NCI-H82 treated with DMSO at 0.1 percent for 48 hours (cell line): ENCODE results near the gene ATG4C.
"Not testable (repeated sequence)": the region's sequence is repeated elsewhere in the genome, so short reads cannot be mapped to it uniquely, and the experiment has no call there.

Source experiments
- DNase-seq: peaks from one replicate; lab custom pipeline; 2025; ENCODE audit not compliant: unreplicated experiment; lab: John Stamatoyannopoulos, UW

The ATG4C gene

GRCh38 chr1:62783736-62784508, at the start of gene ATG4C:
Gene ATG4C (plus strand): TSS chr1:62784132. CDS start chr1:62803787, 19,655 bp downstream.
- peak; percentile 95 for DNase-seq

- DNase-seq = no peak
These were observed 48.3 kb upstream of the ATG4C start for GRCh38 chr1:62735491-62736171.

- DNase-seq = not testable (repeated sequence)
These were observed 43.2 kb upstream of the ATG4C start for GRCh38 chr1:62740701-62741100.

GRCh38 chr1:62744611-62745577, 39.0 kb upstream of the ATG4C start:
- DNase-seq = no peak

GRCh38 chr1:62746086-62746808, 37.7 kb upstream of the ATG4C start:
- DNase-seq = no peak

- DNase-seq = no peak
These were observed 37.2 kb upstream of the ATG4C start for GRCh38 chr1:62746809-62747138.

- no peak for DNase-seq
These were observed 30.6 kb upstream of the ATG4C start for GRCh38 chr1:62753031-62753965.

- DNase-seq = not testable (repeated sequence)
These were observed 29.0 kb upstream of the ATG4C start for GRCh38 chr1:62754938-62755337.

- DNase-seq = not testable (repeated sequence)
These were observed 27.6 kb upstream of the ATG4C start for GRCh38 chr1:62756255-62756884.

GRCh38 chr1:62759232-62759875, 24.6 kb upstream of the ATG4C start:
- not testable (repeated sequence) for DNase-seq

- not testable (repeated sequence) for DNase-seq
These were observed 23.7 kb upstream of the ATG4C start for GRCh38 chr1:62760021-62760782.

GRCh38 chr1:62761223-62761870, 22.6 kb upstream of the ATG4C start:
- not testable (repeated sequence) for DNase-seq

- not testable (repeated sequence) for DNase-seq
These were observed 21.9 kb upstream of the ATG4C start for GRCh38 chr1:62762027-62762426.

GRCh38 chr1:62765981-62766380, 18.0 kb upstream of the ATG4C start:
- DNase-seq = no peak

- DNase-seq = not testable (repeated sequence)
These were observed 15.4 kb upstream of the ATG4C start for GRCh38 chr1:62768551-62768950.

- DNase-seq = no peak
These were observed 11.2 kb upstream of the ATG4C start for GRCh38 chr1:62772607-62773295.

- no peak for DNase-seq
These were observed 9.9 kb upstream of the ATG4C start for GRCh38 chr1:62774006-62774405.
